GM12801 (cell line): ENCODE results near the gene GLB1L.

Source experiments
- CTCF ChIP-seq: IDR thresholded peaks from one replicate; pipeline ENCODE4 v1.5.1; 2011; ENCODE audit warnings: control low read depth; ENCODE audit not compliant: insufficient read length; ENCODE audit errors: extremely low read depth

Gene GLB1L

GRCh38 chr2:219245148-219245898, at the start of gene GLB1L, which contains the start of gene STK16:
GLB1L (minus strand) TSS chr2:219245444; CDS start chr2:219243573, 1,871 bp downstream.
STK16 (plus strand) TSS chr2:219245479; CDS start chr2:219246000, 521 bp downstream.
- no peak for TF ChIP-seq CTCF

GRCh38 chr2:219294356-219295351, 49.4 kb upstream of the GLB1L start:
- TF ChIP-seq CTCF = peak; percentile 43

GRCh38 chr2:219293736-219294231, 48.5 kb upstream of the GLB1L start:
- TF ChIP-seq CTCF = no peak

GRCh38 chr2:219292616-219293015, 47.4 kb upstream of the GLB1L start:
- TF ChIP-seq CTCF = no peak

GRCh38 chr2:219291910-219292490, 46.8 kb upstream of the GLB1L start:
- no peak for TF ChIP-seq CTCF

- TF ChIP-seq CTCF = no peak
These were observed 46.1 kb upstream of the GLB1L start for GRCh38 chr2:219291394-219291793.
